Heart left ventricle (tissue), 13 donors: Measurements from ENCODE around the gene PTPRN2.

Source experiments
- CTCF ChIP-seq, 12 donors: fragments of 200-600 bp; sonication (generic) in 4 of 12; IDR thresholded peaks; one replicate each; pipeline versions ENCODE4 v1.5.0 to v1.8.0; 2018 to 2022; ENCODE audit warnings: antibody characterized with exemption in 12 of 12, mild to moderate bottlenecking in 5 of 12
- POLR2A ChIP-seq, 2 donors: fragments of 450-650 bp; IDR thresholded peaks; one replicate each; pipeline ENCODE4 v1.6.1; 2017; ENCODE audit warnings: antibody characterized with exemption in 2 of 2, mild to moderate bottlenecking in 2 of 2, moderate library complexity in 2 of 2
- donor health status: ischemic (EF 13 %, LVEDD 7.1; RV severe dilation, severe dysfunction).
- donor health status: DM: no; HTN: yes; CAD: no.
- donor health status: DM: no; HTN: no; CAD: no.
- donor health status: ischemic (EF 25% LVEDD 6.9; RV normal size, moderate dysfunction).
- donor health status: ischemic (EF 25% LVEDD 5.7; RV mildly dilated, moderate dysfunction).
- donor health status: ischemic (EF 35%, LVEDD 5.7; RV mildly dilated, moderate dysfunction).
- donor health status: nonischemic (EF 11% LVEDD 7.7; RV severe dilation, severe dysfunction).
- donor health status: DM: yes; HTN: yes; CAD: no.
- donor health status: PGD.
- donor health status: ischemic (EF 29% LVEDD 5.4; RV normal size, mild dysfunction).
- donor health status: nonischemic (EF 23%, LVEDD 6.1; RV moderate dilation, normal function).

GRCh38 chr7:158315326-158315725 is 272.3 kb downstream of the PTPRN2 start:
- TF ChIP-seq CTCF (IDR thresholded peaks at IDR 0.05) (no peak), POLR2A (IDR thresholded peaks at IDR 0.05) (no peak)
